GM10248 (cell line): ENCODE data around the gene NRARP.

Experiments
- CTCF ChIA-PET: fragments of 300-600 bp; sonication (Branson Sonifier 250); formaldehyde crosslinking; extraction: SDS; loops from one replicate; lab custom pipeline; 2021; ENCODE audit warnings: antibody characterized with exemption; lab: Yijun Ruan, JAX
- POLR2A ChIA-PET: fragments of 350-650 bp; sonication (Branson Sonifier 250); formaldehyde crosslinking; extraction: SDS; loops from one replicate; lab custom pipeline; 2020; ENCODE audit warnings: antibody characterized with exemption; lab: Yijun Ruan, JAX
- DNase-seq: peaks from one replicate; pipeline ENCODE4 v3.0.0; 2012; ENCODE audit errors: extremely low spot score
- TF ChIP-seq, protein P1 (sequence below): IDR thresholded peaks from 2 replicates; pipeline ENCODE4 v1.5.1; 2012; ENCODE audit warnings: mild to moderate bottlenecking, low read depth; ENCODE audit errors: extremely low read depth, missing control alignments, control extremely low read depth

NRARP gene

DNA sequence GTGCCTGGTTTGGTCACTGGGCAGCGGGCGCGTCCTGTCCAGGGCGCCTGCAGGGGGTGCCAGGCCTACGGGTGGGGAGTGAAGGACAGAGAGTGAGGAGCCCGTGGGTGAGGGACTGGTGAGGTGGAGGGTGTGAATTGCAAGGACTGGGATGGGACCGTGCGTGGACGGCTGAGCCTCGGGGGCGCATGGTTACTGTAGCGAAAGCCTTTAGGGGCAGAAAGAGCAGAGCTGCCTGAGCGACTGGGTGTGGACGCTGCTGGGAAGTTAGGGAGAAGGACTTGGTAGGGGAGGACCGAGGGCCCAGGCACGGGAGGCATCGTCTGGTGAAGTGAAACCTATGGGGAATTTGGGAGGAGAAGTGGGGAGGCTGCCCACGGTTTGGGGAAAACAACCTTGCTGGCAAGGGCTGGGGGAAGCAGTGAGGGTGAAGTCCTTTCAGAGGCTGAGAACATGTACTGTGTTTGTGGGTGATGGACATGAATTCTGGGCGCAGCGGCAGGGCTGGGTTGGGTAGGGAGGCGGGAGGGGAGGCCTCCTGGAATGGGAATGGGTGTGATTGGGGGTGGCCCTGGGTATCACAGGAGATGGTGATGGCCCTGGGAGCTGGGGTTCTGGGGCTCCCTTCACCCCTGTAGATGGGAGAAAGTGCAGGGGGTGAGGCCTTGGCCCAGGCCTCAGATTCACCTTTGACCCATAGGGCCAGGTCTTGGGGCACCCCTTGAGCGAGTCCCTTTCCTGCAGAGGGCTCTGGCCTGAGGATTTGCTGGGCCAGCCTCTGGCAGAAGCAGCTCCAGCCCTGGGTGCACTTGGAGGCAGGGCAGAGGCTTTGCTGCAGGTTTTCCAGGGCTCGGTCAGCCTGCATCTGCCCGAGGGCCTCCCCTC lies 26.2 kb downstream of the NRARP start:
- TF ChIP-seq, protein P1, sequence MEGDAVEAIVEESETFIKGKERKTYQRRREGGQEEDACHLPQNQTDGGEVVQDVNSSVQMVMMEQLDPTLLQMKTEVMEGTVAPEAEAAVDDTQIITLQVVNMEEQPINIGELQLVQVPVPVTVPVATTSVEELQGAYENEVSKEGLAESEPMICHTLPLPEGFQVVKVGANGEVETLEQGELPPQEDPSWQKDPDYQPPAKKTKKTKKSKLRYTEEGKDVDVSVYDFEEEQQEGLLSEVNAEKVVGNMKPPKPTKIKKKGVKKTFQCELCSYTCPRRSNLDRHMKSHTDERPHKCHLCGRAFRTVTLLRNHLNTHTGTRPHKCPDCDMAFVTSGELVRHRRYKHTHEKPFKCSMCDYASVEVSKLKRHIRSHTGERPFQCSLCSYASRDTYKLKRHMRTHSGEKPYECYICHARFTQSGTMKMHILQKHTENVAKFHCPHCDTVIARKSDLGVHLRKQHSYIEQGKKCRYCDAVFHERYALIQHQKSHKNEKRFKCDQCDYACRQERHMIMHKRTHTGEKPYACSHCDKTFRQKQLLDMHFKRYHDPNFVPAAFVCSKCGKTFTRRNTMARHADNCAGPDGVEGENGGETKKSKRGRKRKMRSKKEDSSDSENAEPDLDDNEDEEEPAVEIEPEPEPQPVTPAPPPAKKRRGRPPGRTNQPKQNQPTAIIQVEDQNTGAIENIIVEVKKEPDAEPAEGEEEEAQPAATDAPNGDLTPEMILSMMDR: no peak
- ChIA-PET CTCF (interaction anchor here (1.0 to 2.4 kb wide), 3 partner anchors 11 to 26 kb away, joined by 3 to 11 read pairs (median 6); partner anchors contain the start of gene NRARP), POLR2A (interaction anchor here (2.0 kb wide), 1 partner anchor 26 kb away, joined by 7 read pairs; the partner anchor contains the start of gene NRARP)
- DNase-seq: no peak

DNA sequence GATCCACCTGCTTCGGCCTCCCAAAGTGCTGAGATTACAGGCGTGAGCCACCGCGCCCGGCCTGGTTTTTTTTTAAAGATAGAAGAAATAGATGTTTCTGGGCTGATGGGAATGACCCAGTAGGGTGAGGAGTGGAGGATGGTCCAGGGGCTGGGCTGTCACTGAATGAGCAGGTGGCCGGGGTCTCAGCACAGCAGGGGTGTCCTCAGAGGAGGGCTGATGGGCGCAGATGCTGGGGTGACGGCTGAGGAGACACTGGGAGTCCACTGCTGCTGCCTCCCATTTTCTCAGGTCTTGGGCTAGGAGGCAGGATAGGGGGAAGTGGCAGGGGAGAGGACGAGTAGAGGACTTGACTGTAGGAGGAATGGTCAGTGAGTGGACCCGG lies 26.9 kb downstream of the NRARP start:
- ChIA-PET POLR2A (interaction anchor here (1.1 to 1.3 kb wide), 3 partner anchors 30 to 34 kb away, joined by 3 to 4 read pairs (median 4); partner anchors contain the start of gene TUBB4B), CTCF (interaction anchor here (1.0 to 1.8 kb wide), 5 partner anchors 11 to 171 kb away, joined by 3 to 5 read pairs (median 4); no protein-coding TSS in a partner anchor)
- TF ChIP-seq, protein P1: no peak

GRCh38 chr9:137273611-137274320 lies 28.3 kb downstream of the NRARP start:
- TF ChIP-seq, protein P1: no peak
- DNase-seq: no peak
- ChIA-PET CTCF (interaction anchor here (1.1 to 1.8 kb wide), 6 partner anchors 12 to 172 kb away, joined by 3 to 5 read pairs (median 4); no protein-coding TSS in a partner anchor), POLR2A (interaction anchor here (1.1 to 1.3 kb wide), 3 partner anchors 29 to 33 kb away, joined by 3 to 4 read pairs (median 4); partner anchors contain the start of gene TUBB4B)

More for the DNA sequence above, 26.9 kb downstream of the NRARP start:
- no peak for DNase-seq

- DNase-seq: no peak
- ChIA-PET POLR2A (no interaction called here), CTCF (interaction anchor here (1.5 kb wide), 2 partner anchors 13 to 141 kb away, joined by 3 to 7 read pairs; no protein-coding TSS in a partner anchor)
- TF ChIP-seq, protein P1: no peak
These were observed 29.0 kb downstream of the NRARP start for GRCh38 chr9:137273095-137273490.

- ChIA-PET POLR2A (no interaction called here), CTCF (interaction anchor here (1.5 to 1.6 kb wide), 2 partner anchors 12 to 14 kb away, joined by 5 to 7 read pairs; no protein-coding TSS in a partner anchor)
- TF ChIP-seq, protein P1: no peak
- no peak for DNase-seq
These were observed 29.6 kb downstream of the NRARP start for GRCh38 chr9:137272241-137273094.

GRCh38 chr9:137271696-137272076 lies 30.4 kb downstream of the NRARP start:
- POLR2A ChIA-PET: no interaction called here
- TF ChIP-seq, protein P1: no peak
- no peak for DNase-seq
- CTCF ChIA-PET: interaction anchor here (1.5 to 1.6 kb wide), 2 partner anchors 11 to 15 kb away, joined by 5 to 7 read pairs; no protein-coding TSS in a partner anchor
